SK-N-SH (cell line): ENCODE data around the gene SSTR5. TPM values are rescaled to one million over a fixed set of nuclear protein-coding genes. Genes with fewer than 3 reads are reported as not detected.
A peak's percentile ranks its signal among the peaks of the same experiment; 100 is the strongest.

ENCODE experiments used
- CTCF ChIA-PET: fragments of 300-600, 350-600 bp; formaldehyde crosslinking; extraction: SDS; loops from one replicate; lab custom pipeline; 2021; lab: Yijun Ruan, JAX
- POLR2A ChIA-PET: fragments of 350-600 bp; sonication (Branson Sonifier 250); formaldehyde crosslinking; extraction: SDS; loops from one replicate; lab custom pipeline; 2020; ENCODE audit warnings: antibody characterized with exemption, inconsistent platforms; lab: Yijun Ruan, JAX
- DNase-seq: peaks from one replicate; pipeline ENCODE4 v3.0.0; 2012
- H2AFZ ChIP-seq: fragments of 200-600 bp; sonication (generic); 2 replicates; pipeline ENCODE4 v1.8.1; 2016; ENCODE audit warnings: antibody characterized with exemption, mild to moderate bottlenecking, low read depth
- H3F3A ChIP-seq: fragments of 200-600 bp; sonication (generic); replicated peaks from 2 replicates; pipeline ENCODE3; 2016; ENCODE audit warnings: antibody characterized with exemption, mild to moderate bottlenecking; ENCODE audit not compliant: insufficient read depth
- H3K27ac ChIP-seq, 2 experiments: fragments of 200-500 bp in 1 of 2; fragments of 200-600 bp in 1 of 2; sonication (Bioruptor generic) in 1 of 2; sonication (generic), shearing (Covaris generic) in 1 of 2; 2 replicates each; pipeline versions ENCODE4 v1.5.1 to v1.6.1; 2014 to 2016; ENCODE audit warnings: low read depth in 2 of 2, inconsistent platforms in 1 of 2, low read length in 1 of 2, mild to moderate bottlenecking in 1 of 2, mixed read lengths in 1 of 2
- H3K27me3 ChIP-seq: fragments of 200-600 bp; sonication (generic), shearing (Covaris generic); 2 replicates; pipeline ENCODE4 v1.6.1; 2016; ENCODE audit warnings: mixed run types; ENCODE audit not compliant: insufficient read depth
- H3K36me3 ChIP-seq, 2 experiments: fragments of 200-500 bp in 1 of 2; fragments of 200-600 bp in 1 of 2; sonication (Bioruptor generic) in 1 of 2; sonication (generic) in 1 of 2; replicated peaks in 1 of 2; 2 replicates each; pipeline versions ENCODE3 to v1.5.1; 2014 to 2016; ENCODE audit warnings: low read length in 1 of 2, mild to moderate bottlenecking in 1 of 2; ENCODE audit not compliant: insufficient read depth in 2 of 2, control insufficient read depth in 1 of 2
- H3K4me1 ChIP-seq, 2 experiments: fragments of 200-500 bp in 1 of 2; fragments of 200-600 bp in 1 of 2; sonication (Bioruptor generic) in 1 of 2; sonication (generic), shearing (Covaris generic) in 1 of 2; 2 replicates each; pipeline versions ENCODE4 v1.5.1 to v1.6.1; 2014 to 2016; ENCODE audit warnings: low read depth in 1 of 2, low read length in 1 of 2, mixed run types in 1 of 2; ENCODE audit not compliant: insufficient read depth in 2 of 2, control insufficient read depth in 1 of 2
- H3K4me2 ChIP-seq: fragments of 200-600 bp; sonication (generic), shearing (Covaris generic); 2 replicates; pipeline ENCODE4 v1.6.1; 2017; ENCODE audit warnings: mixed run types
- H3K4me3 ChIP-seq, 2 experiments: fragments of 200-500 bp in 1 of 2; fragments of 200-600 bp in 1 of 2; sonication (Bioruptor generic) in 1 of 2; sonication (generic), shearing (Covaris generic) in 1 of 2; 2 replicates each; pipeline versions ENCODE4 v1.5.1 to v1.8.1; 2014 to 2016; ENCODE audit warnings: low read depth in 2 of 2, inconsistent platforms in 1 of 2, low read length in 1 of 2, mild to moderate bottlenecking in 1 of 2, mixed read lengths in 1 of 2, moderate library complexity in 1 of 2
- H3K79me2 ChIP-seq: fragments of 200-600 bp; sonication (generic); 2 replicates; pipeline ENCODE4 v1.8.1; 2017; ENCODE audit warnings: mild to moderate bottlenecking; ENCODE audit not compliant: insufficient read depth
- H3K9ac ChIP-seq: fragments of 200-600 bp; sonication (generic); 2 replicates; pipeline ENCODE4 v1.6.1; 2017; ENCODE audit warnings: mixed run types
- H3K9me2 ChIP-seq: fragments of 200-600 bp; sonication (generic); 2 replicates; pipeline ENCODE4 v1.6.1; 2017; ENCODE audit warnings: mixed run types
- H3K9me3 ChIP-seq: fragments of 200-600 bp; sonication (generic); 2 replicates; pipeline ENCODE4 v1.6.1; 2017; ENCODE audit warnings: mixed run types, mild to moderate bottlenecking, moderate library complexity
- H4K20me1 ChIP-seq: fragments of 200-600 bp; sonication (generic); 2 replicates; pipeline ENCODE4 v1.6.1; 2017; ENCODE audit warnings: mild to moderate bottlenecking, mixed run types; ENCODE audit not compliant: insufficient read depth
- GABPA ChIP-seq: IDR thresholded peaks from 2 replicates; pipeline ENCODE4 v1.4.0; 2012; ENCODE audit warnings: low read depth, mild to moderate bottlenecking
- IRF3 ChIP-seq: fragments of 150-350 bp; IDR thresholded peaks from 2 replicates; pipeline ENCODE4 v1.6.1; 2016; ENCODE audit warnings: mild to moderate bottlenecking, low read depth, low read length
- MEF2A ChIP-seq: IDR thresholded peaks from 2 replicates; pipeline ENCODE4 v1.4.0; 2012; ENCODE audit warnings: low read depth, borderline replicate concordance
- NRF1 ChIP-seq: IDR thresholded peaks from 2 replicates; pipeline ENCODE4 v1.6.1; 2012; ENCODE audit warnings: low read depth, mild to moderate bottlenecking, low read length
- ZBTB33 ChIP-seq: IDR thresholded peaks from 2 replicates; pipeline ENCODE4 v1.4.0; 2012; ENCODE audit warnings: low read depth, borderline replicate concordance
- WGBS: methylation state at CpG from one replicate; pipeline ENCODE4 v1.1.6; 2017; ENCODE audit warnings: low lambda C conversion rate; 5-methylcytosine and 5-hydroxymethylcytosine counted together
- polyA plus RNA-seq, 3 experiments: library from polyadenylated mRNA; depleted of rRNA; stranded (reverse); fragments of >200 nt; gene quantifications; 2 replicates each; pipeline ENCODE4 v1.2.3, GENCODE V29; 2012

SSTR5 gene
- polyA plus RNA-seq, 1 of the 3 experiments (the other 2 are of a cell fraction), result not detected

- DNase-seq, result no peak
- WGBS, result 56% methylated on average over 21 of the region's 48 CpGs
- H3F3A ChIP-seq, result no peaks in the 10 kb centered on the region
- ChIA-PET CTCF (interaction anchor here (1.2 kb wide), 1 partner anchor 26 kb away, joined by 4 read pairs; no protein-coding TSS in a partner anchor), POLR2A (no interaction called here)
- H3K27ac ChIP-seq, result no peak overlapping the region
- no peak overlapping the region for H2AFZ ChIP-seq
- no peaks in the 10 kb centered on the region for H4K20me1 ChIP-seq
- no peak overlapping the region for H3K4me3 ChIP-seq
- H3K4me1 ChIP-seq, result no peaks in the 10 kb centered on the region
- no peaks in the 10 kb centered on the region for H3K79me2 ChIP-seq
- no peak overlapping the region for H3K9ac ChIP-seq
- H3K9me2 ChIP-seq, result no peaks in the 10 kb centered on the region
- H3K36me3 ChIP-seq, result no peaks in the 10 kb centered on the region
- peak; percentile 39; the same call in 1 of the 2 replicates for TF ChIP-seq GABPA
- no peak for TF ChIP-seq ZBTB33
- H3K4me2 ChIP-seq, result no peak overlapping the region
- peaks cover 50% of the 10 kb centered on the region for H3K27me3 ChIP-seq
- no peaks in the 10 kb centered on the region for H3K9me3 ChIP-seq
These were observed 56.8 kb downstream of the SSTR5 start for GRCh38 chr16:1129106-1129960.

- Histone ChIP-seq H3K79me2 (no peaks in the 10 kb centered on the region), H3K4me2 (no peak overlapping the region), H2AFZ (no peak overlapping the region), H3F3A (no peaks in the 10 kb centered on the region), H3K27ac (no peak overlapping the region), H3K36me3 (no peaks in the 10 kb centered on the region), H4K20me1 (no peaks in the 10 kb centered on the region), H3K27me3 (peaks cover 48% of the 10 kb centered on the region), H3K4me3 (no peak overlapping the region), H3K9me2 (no peaks in the 10 kb centered on the region), H3K4me1 (no peaks in the 10 kb centered on the region), H3K9me3 (no peaks in the 10 kb centered on the region), H3K9ac (no peak overlapping the region)
- DNase-seq, result no peak
- TF ChIP-seq MEF2A (no peak), NRF1 (no peak), IRF3 (no peak)
- ChIA-PET POLR2A (no interaction called here), CTCF (interaction anchor here (1.2 kb wide), 1 partner anchor 27 kb away, joined by 4 read pairs; no protein-coding TSS in a partner anchor)
- 77% methylated on average over 8 of the region's 8 CpGs for WGBS
These were observed 57.8 kb downstream of the SSTR5 start for GRCh38 chr16:1130382-1130781.

Other genes starting within 250 kb of the SSTR5 start
- gene LMF1, start 101.8 kb upstream of the SSTR5 start, polyA plus RNA-seq (2012; rRNA removed), result 5.7 and 8.2 TPM in 2 replicates
- not detected in 2 replicates for gene SOX8, start 91.0 kb upstream of the SSTR5 start, polyA plus RNA-seq (2012; rRNA removed)
- gene C1QTNF8, start 23.5 kb downstream of the SSTR5 start, polyA plus RNA-seq (2012; rRNA removed), result not detected in 2 replicates
- not detected in 2 replicates for gene CACNA1H, start 80.4 kb downstream of the SSTR5 start, polyA plus RNA-seq (2012; rRNA removed)
- gene TPSG1, start 152.5 kb downstream of the SSTR5 start, polyA plus RNA-seq (2012; rRNA removed), result not detected in 2 replicates
- gene TPSB2, start 157.4 kb downstream of the SSTR5 start, polyA plus RNA-seq (2012; rRNA removed), result not detected in 2 replicates
- gene TPSAB1, start 168.0 kb downstream of the SSTR5 start, polyA plus RNA-seq (2012; rRNA removed), result not detected in 2 replicates
- gene TPSD1, start 183.3 kb downstream of the SSTR5 start, polyA plus RNA-seq (2012; rRNA removed), result not detected in 2 replicates
- 107 and 113 TPM in 2 replicates for gene UBE2I, start 236.9 kb downstream of the SSTR5 start, polyA plus RNA-seq (2012; rRNA removed)